D341Med (cell line): Measurements from ENCODE around the gene ARPC1A.
"Not testable (repeated sequence)": the region's sequence is repeated elsewhere in the genome, so short reads cannot be mapped to it uniquely, and the experiment has no call there.

ENCODE experiments used
- DNase-seq: peaks from one replicate; pipeline ENCODE4 v3.0.0; 2012; ENCODE audit warnings: low spot score

The ARPC1A gene

GRCh38 chr7:99410635-99411034 is 84.9 kb downstream of the ARPC1A start:
- DNase-seq: no peak

GRCh38 chr7:99415513-99416127 is 89.9 kb downstream of the ARPC1A start:
- not testable (repeated sequence) for DNase-seq
